NCI-H1105 treated with DMSO at 0.1 percent for 48 hours (cell line): ENCODE data around the gene LHFPL4.
"Not testable (repeated sequence)": the region's sequence is repeated elsewhere in the genome, so short reads cannot be mapped to it uniquely, and the experiment has no call there.

ENCODE experiments used
- DNase-seq: peaks from one replicate; lab custom pipeline; 2025; lab: John Stamatoyannopoulos, UW

Gene LHFPL4

GRCh38 chr3:9553021-9553947 is at the start of gene LHFPL4:
TSS of gene LHFPL4 (minus strand) at chr3:9553822. CDS start at chr3:9552679, 1,143 bp downstream.
- DNase-seq: no peak

GRCh38 chr3:9602620-9603019 is 49.0 kb upstream of the LHFPL4 start:
- DNase-seq: no peak

- DNase-seq: not testable (repeated sequence)
Observed at GRCh38 chr3:9601006-9601581, 47.5 kb upstream of the LHFPL4 start.

GRCh38 chr3:9600597-9600996 is 47.0 kb upstream of the LHFPL4 start:
- peak; percentile 40 for DNase-seq

- no peak for DNase-seq
Observed at GRCh38 chr3:9598783-9599387, 45.3 kb upstream of the LHFPL4 start.

- no peak for DNase-seq
Observed at GRCh38 chr3:9595877-9596276, 42.3 kb upstream of the LHFPL4 start.

- DNase-seq: not testable (repeated sequence)
Observed at GRCh38 chr3:9591781-9592180, 38.2 kb upstream of the LHFPL4 start.

- no peak for DNase-seq
Observed at GRCh38 chr3:9590282-9590791, 36.7 kb upstream of the LHFPL4 start.

GRCh38 chr3:9583792-9584191 is 30.2 kb upstream of the LHFPL4 start:
- no peak for DNase-seq

- DNase-seq: no peak
Observed at GRCh38 chr3:9583371-9583770, 29.7 kb upstream of the LHFPL4 start.

- no peak for DNase-seq
Observed at GRCh38 chr3:9582332-9582731, 28.7 kb upstream of the LHFPL4 start.

GRCh38 chr3:9581742-9582141 is 28.1 kb upstream of the LHFPL4 start:
- DNase-seq: no peak

GRCh38 chr3:9569054-9569453 is 15.4 kb upstream of the LHFPL4 start:
- DNase-seq: no peak

GRCh38 chr3:9565316-9565715 is 11.7 kb upstream of the LHFPL4 start:
- DNase-seq: no peak

- DNase-seq: no peak
Observed at GRCh38 chr3:9563851-9564250, 10.2 kb upstream of the LHFPL4 start.

- DNase-seq: not testable (repeated sequence)
Observed at GRCh38 chr3:9560056-9560455, 6.4 kb upstream of the LHFPL4 start.

GRCh38 chr3:9553948-9554513 is 409 bp upstream of the LHFPL4 start:
- DNase-seq: no peak

GRCh38 chr3:9552252-9552999 is 1.2 kb downstream of the LHFPL4 start:
- no peak for DNase-seq

GRCh38 chr3:9550999-9551398 is 2.6 kb downstream of the LHFPL4 start:
- DNase-seq: no peak

- no peak for DNase-seq
Observed at GRCh38 chr3:9549600-9549999, 4.0 kb downstream of the LHFPL4 start.

- no peak for DNase-seq
Observed at GRCh38 chr3:9548991-9549390, 4.6 kb downstream of the LHFPL4 start.

GRCh38 chr3:9542182-9542581 is 11.4 kb downstream of the LHFPL4 start:
- no peak for DNase-seq
